HepG2 (cell line): ENCODE measurements around the gene CGB8. TPM values are rescaled to one million over a fixed set of nuclear protein-coding genes. Genes with fewer than 3 reads are reported as not detected.

Source experiments
- AHDC1 ChIP-seq: sonication (generic); formaldehyde crosslinking; IDR thresholded peaks from 2 replicates; pipeline ENCODE4 v1.5.1; 2020; ENCODE audit warnings: mild to moderate bottlenecking, missing genetic modification reagents, borderline replicate concordance
- BCL3 ChIP-seq: sonication (generic); formaldehyde crosslinking; IDR thresholded peaks from 2 replicates; pipeline ENCODE4 v1.5.1; 2020; ENCODE audit warnings: mild to moderate bottlenecking, missing genetic modification reagents, moderate library complexity
- BRD4 ChIP-seq: sonication (generic); formaldehyde crosslinking; IDR thresholded peaks from 2 replicates; pipeline ENCODE4 v1.4.0; 2020; ENCODE audit warnings: missing genetic modification reagents
- CAMTA2 ChIP-seq: sonication (generic); formaldehyde crosslinking; IDR thresholded peaks from 2 replicates; pipeline ENCODE4 v1.4.0; 2020; ENCODE audit warnings: mild to moderate bottlenecking, missing genetic modification reagents, borderline replicate concordance
- ETV5 ChIP-seq: IDR thresholded peaks from 2 replicates; pipeline ENCODE4 v1.6.1; 2018; ENCODE audit warnings: missing biosample characterization, missing genetic modification reagents, inconsistent platforms, borderline replicate concordance
- GABPB1 ChIP-seq: IDR thresholded peaks from 2 replicates; pipeline ENCODE4 v1.6.1; 2016; ENCODE audit warnings: mild to moderate bottlenecking, missing genetic modification reagents, moderate library complexity, missing compliant biosample characterization
- GATAD1 ChIP-seq: IDR thresholded peaks from 2 replicates; pipeline ENCODE4 v1.6.1; 2016; ENCODE audit warnings: missing genetic modification reagents, missing compliant biosample characterization
- HDAC1 ChIP-seq: sonication (generic); formaldehyde crosslinking; IDR thresholded peaks from 2 replicates; pipeline ENCODE4 v1.5.1; 2020; ENCODE audit warnings: mild to moderate bottlenecking, missing genetic modification reagents
- HOXA9 ChIP-seq: sonication (generic); formaldehyde crosslinking; IDR thresholded peaks from 2 replicates; pipeline ENCODE4 v1.8.1; 2022; ENCODE audit warnings: missing genetic modification reagents, mild to moderate bottlenecking, moderate library complexity, borderline replicate concordance
- IRX3 ChIP-seq: sonication (generic); formaldehyde crosslinking; IDR thresholded peaks from 2 replicates; pipeline ENCODE4 v1.8.1; 2023; ENCODE audit warnings: mild to moderate bottlenecking, low read depth, missing genetic modification reagents, borderline replicate concordance
- KDM6A ChIP-seq: IDR thresholded peaks from 2 replicates; pipeline ENCODE4 v1.6.1; 2016; ENCODE audit warnings: low read depth
- NAIF1 ChIP-seq: sonication (generic); formaldehyde crosslinking; IDR thresholded peaks from 2 replicates; pipeline ENCODE4 v1.5.0; 2020; ENCODE audit warnings: mild to moderate bottlenecking, missing genetic modification reagents, borderline replicate concordance
- RXRB ChIP-seq: IDR thresholded peaks from 2 replicates; pipeline ENCODE4 v1.6.1; 2016; ENCODE audit warnings: borderline replicate concordance, missing genetic modification reagents, missing compliant biosample characterization
- SAP130 ChIP-seq: IDR thresholded peaks from 2 replicates; pipeline ENCODE4 v1.6.1; 2016; ENCODE audit warnings: low read depth
- SKIL ChIP-seq: sonication (generic); formaldehyde crosslinking; IDR thresholded peaks from 2 replicates; pipeline ENCODE4 v1.8.0; 2022; ENCODE audit warnings: missing genetic modification reagents, mild to moderate bottlenecking, moderate library complexity, borderline replicate concordance
- UBTF ChIP-seq: sonication (generic); formaldehyde crosslinking; IDR thresholded peaks from 2 replicates; pipeline ENCODE4 v1.4.0; 2020; ENCODE audit warnings: mild to moderate bottlenecking, missing genetic modification reagents
- ZNF766 ChIP-seq: sonication (generic); formaldehyde crosslinking; IDR thresholded peaks from 2 replicates; pipeline ENCODE4 v1.5.0; 2020; ENCODE audit warnings: missing genetic modification reagents, borderline replicate concordance
- polyA plus RNA-seq, 8 experiments: library from polyadenylated mRNA; depleted of rRNA in 3 of 8; stranded (reverse) in 7 of 8; unstranded in 1 of 8; fragments of >200 nt; fragmentation: Illumina TruSeq in 4 of 8; extraction: Trizol in 4 of 8; gene quantifications; 2 replicates each; pipeline versions ENCODE4 v1.2.1 to v1.2.3, GENCODE V29; 2011 to 2016; ENCODE audit warnings: low read depth in 4 of 8, missing spikeins in 1 of 8, mixed read lengths in 1 of 8; ENCODE audit not compliant: insufficient read depth in 1 of 8
- total RNA-seq, 5 experiments: library from RNA; depleted of rRNA; stranded (reverse); fragments of >200 nt; fragmentation: Illumina TruSeq; extraction: Trizol; gene quantifications; 2 replicates each; pipeline ENCODE4 v1.2.3, GENCODE V29; 2016; ENCODE audit warnings: low read depth in 1 of 5

Gene CGB8
- total and polyA plus RNA-seq, 2 of the 13 experiments (the other 11 are each of a cell fraction or from before 2014, with no cell fraction given) = not detected

- TF ChIP-seq GABPB1 (CRISPR knock-in tag) (peak; percentile 49; the same call in 1 of the 2 replicates), ETV5 (CRISPR knock-in tag) (no peak), BRD4 (no peak), AHDC1 (no peak), IRX3 (CRISPR knock-in tag) (no peak), HDAC1 (CRISPR knock-in tag) (no peak), GATAD1 (CRISPR knock-in tag) (no peak), ZNF766 (CRISPR knock-in tag) (0 out of 2 replicates have a peak, but pooled peaks have one; percentile 23), BCL3 (no peak), CAMTA2 (CRISPR knock-in tag) (no peak), UBTF (CRISPR knock-in tag) (peak; percentile 72; the same call in 1 of the 2 replicates), RXRB (CRISPR knock-in tag) (no peak), SKIL (CRISPR knock-in tag) (no peak), SAP130 (no peak; the same call in 1 of the 2 replicates), KDM6A (CRISPR knock-in tag) (no peak), HOXA9 (no peak), NAIF1 (CRISPR knock-in tag) (no peak)
These were observed 31.1 kb downstream of the CGB8 start (continued) for GRCh38 chr19:49017666-49018351.
